Keratinocyte (primary cell): ENCODE results near the gene SEC61A2. TPM values are rescaled to one million over a fixed set of nuclear protein-coding genes. Genes with fewer than 3 reads are reported as not detected.

Experiments used
- DNase-seq: peaks from one replicate; pipeline ENCODE4 v3.0.0-alpha.2; 2011; ENCODE audit warnings: low read depth, missing footprints, low spot score
- FAIRE-seq: peaks from 2 replicates; lab custom pipeline; 2011; peaks lifted over from hg19 to GRCh38; lab: Jason Lieb, UNC
- H2AFZ ChIP-seq: 2 replicates; pipeline ENCODE4 v1.6.0; 2012; ENCODE audit warnings: low read length, control low read depth, inconsistent platforms; ENCODE audit not compliant: control insufficient read depth
- H3K27ac ChIP-seq: 2 replicates; pipeline ENCODE4 v1.5.1; 2011; ENCODE audit warnings: low read length; ENCODE audit not compliant: control insufficient read depth, insufficient read depth
- H3K27me3 ChIP-seq: 3 replicates; pipeline ENCODE4 v1.6.0; 2011; ENCODE audit warnings: low read length; ENCODE audit not compliant: control insufficient read depth, insufficient read depth; ENCODE audit errors: extremely low read depth
- H3K36me3 ChIP-seq, 2 experiments: 2 replicates in 1 of 2; 3 replicates in 1 of 2; pipeline ENCODE4 v1.5.1; 2011; ENCODE audit warnings: low read length in 2 of 2, mild to moderate bottlenecking in 1 of 2; ENCODE audit not compliant: control insufficient read depth in 2 of 2, insufficient read depth in 2 of 2; ENCODE audit errors: extremely low read depth in 1 of 2
- H3K4me1 ChIP-seq: 3 replicates; pipeline ENCODE4 v1.5.1; 2011; ENCODE audit warnings: low read length; ENCODE audit not compliant: control insufficient read depth, insufficient read depth; ENCODE audit errors: extremely low read depth
- H3K4me2 ChIP-seq: 3 replicates; pipeline ENCODE4 v1.6.0; 2011; ENCODE audit warnings: low read depth, low read length; ENCODE audit not compliant: control insufficient read depth, insufficient read depth; ENCODE audit errors: extremely low read depth
- H3K4me3 ChIP-seq, 3 experiments: fragments of 200-600 bp in 1 of 3; sonication (generic) in 1 of 3; 2 replicates in 2 of 3; 3 replicates in 1 of 3; pipeline ENCODE4 v1.5.1; 2011 to 2016; ENCODE audit warnings: low read length in 3 of 3, mild to moderate bottlenecking in 3 of 3, control low read depth in 2 of 3, inconsistent platforms in 1 of 3, low read depth in 1 of 3, mixed read lengths in 1 of 3, mixed run types in 1 of 3, moderate library complexity in 1 of 3; ENCODE audit not compliant: control insufficient read depth in 2 of 3, insufficient read depth in 2 of 3; ENCODE audit errors: extremely low read depth in 1 of 3
- H3K79me2 ChIP-seq: 2 replicates; pipeline ENCODE4 v1.6.0; 2012; ENCODE audit warnings: low read length; ENCODE audit not compliant: control insufficient read depth, insufficient read depth
- H3K9ac ChIP-seq: 3 replicates; pipeline ENCODE4 v1.6.0; 2011; ENCODE audit warnings: low read length; ENCODE audit not compliant: control insufficient read depth, insufficient read depth; ENCODE audit errors: extremely low read depth
- H3K9me1 ChIP-seq: 3 replicates; pipeline ENCODE4 v1.6.0; 2011; ENCODE audit warnings: low read length; ENCODE audit not compliant: control insufficient read depth, insufficient read depth; ENCODE audit errors: extremely low read depth
- H3K9me3 ChIP-seq: 2 replicates; pipeline ENCODE4 v1.5.1; 2012; ENCODE audit warnings: low read depth, low read length; ENCODE audit not compliant: control insufficient read depth
- H4K20me1 ChIP-seq: 3 replicates; pipeline ENCODE4 v1.6.0; 2011; ENCODE audit warnings: low read length; ENCODE audit not compliant: control insufficient read depth, insufficient read depth; ENCODE audit errors: extremely low read depth
- CTCF ChIP-seq, 3 experiments: IDR thresholded peaks in 1 of 3; conservative IDR thresholded peaks in 1 of 3; optimal IDR thresholded peaks in 1 of 3; 2 replicates in 2 of 3; 3 replicates in 1 of 3; pipeline versions ENCODE3 to v1.5.1; 2011; ENCODE audit warnings: low read length in 3 of 3, mild to moderate bottlenecking in 3 of 3, moderate library complexity in 2 of 3, control low read depth in 1 of 3, inconsistent platforms in 1 of 3; ENCODE audit not compliant: insufficient read depth in 2 of 3; ENCODE audit errors: extremely low read depth in 1 of 3
- EZH2 ChIP-seq: IDR thresholded peaks from one replicate; pipeline ENCODE4 v1.6.1; 2012; ENCODE audit warnings: inconsistent platforms, mild to moderate bottlenecking, low read length, moderate library complexity
- dilution Hi-C: fragments of 300-500 bp; cut with MboI; formaldehyde crosslinking; loops from one replicate; pipeline ENCODE4 v1.7.0; 2020; ENCODE audit warnings: low sequenced_read_pairs; ENCODE audit not compliant: extremely low pct_ligation_motif_present
- polyA plus RNA-seq, 5 experiments: library from polyadenylated mRNA; depleted of rRNA in 3 of 5; stranded (reverse) in 3 of 5; stranded (forward) in 1 of 5; unstranded in 1 of 5; fragments of >200 nt; gene quantifications; 1 replicate in 1 of 5; 2 replicates in 3 of 5; 3 replicates in 1 of 5; pipeline versions ENCODE4 v1.2.1 to v1.2.3, GENCODE V29; 2011 to 2012; ENCODE audit warnings: missing spikeins in 2 of 5, low read depth in 1 of 5, low replicate concordance in 1 of 5

SEC61A2 gene
- polyA plus RNA-seq, 1 donor (not counting 4 experiments of a cell fraction or from before 2014, with no cell fraction given) = 13.7 TPM

GRCh38 chr10:12189426-12189825 is 59.9 kb downstream of the SEC61A2 start:
- Histone ChIP-seq H3K36me3 (peaks cover 6 to 8% of the 10 kb centered on the region in 2 experiments), H3K4me2 (no peak overlapping the region), H3K9ac (no peak overlapping the region), H2AFZ (no peak overlapping the region), H3K9me1 (no peaks in the 10 kb centered on the region), H3K9me3 (no peaks in the 10 kb centered on the region), H3K4me1 (peaks cover 13% of the 10 kb centered on the region), H3K4me3 (no peak overlapping the region), H3K27ac (no peak overlapping the region), H3K27me3 (no peaks in the 10 kb centered on the region), H4K20me1 (peaks cover 3% of the 10 kb centered on the region), H3K79me2 (peaks cover 72% of the 10 kb centered on the region)
- dilution Hi-C loops = no loop called here
- no peak for TF ChIP-seq EZH2
- no peak for TF ChIP-seq CTCF (optimal IDR thresholded peaks at IDR 0.05 in 1 of 3, IDR thresholded peaks at IDR 0.05 in 1 of 3, conservative IDR thresholded peaks at IDR 0.05 in 1 of 3; ENCODE audit: extremely low read depth in 1 of 3, insufficient read depth in 2 of 3, low read length in 3 of 3)
- no peak for FAIRE-seq
- DNase-seq = no peak

GRCh38 chr10:12191715-12192114 is 62.2 kb downstream of the SEC61A2 start:
- H3K4me1 ChIP-seq = peaks cover 13% of the 10 kb centered on the region
- H3K9ac ChIP-seq = no peak overlapping the region
- H3K4me2 ChIP-seq = no peak overlapping the region
- FAIRE-seq (no peak), DNase-seq (no peak)
- H4K20me1 ChIP-seq = peaks cover 3% of the 10 kb centered on the region
- H3K27ac ChIP-seq = no peak overlapping the region
- no peak overlapping the region for H3K4me3 ChIP-seq
- H3K9me1 ChIP-seq = no peaks in the 10 kb centered on the region
- TF ChIP-seq CTCF (optimal IDR thresholded peaks at IDR 0.05 in 1 of 3, IDR thresholded peaks at IDR 0.05 in 1 of 3, conservative IDR thresholded peaks at IDR 0.05 in 1 of 3; ENCODE audit: extremely low read depth in 1 of 3, insufficient read depth in 2 of 3, low read length in 3 of 3) = no peak
- no peak for TF ChIP-seq EZH2
- H3K9me3 ChIP-seq = no peaks in the 10 kb centered on the region
- no peak overlapping the region for H2AFZ ChIP-seq
- no peaks in the 10 kb centered on the region for H3K27me3 ChIP-seq
- dilution Hi-C loops = no loop called here
- peaks cover 92% of the 10 kb centered on the region for H3K79me2 ChIP-seq
- peaks cover 4 to 6% of the 10 kb centered on the region in 2 experiments for H3K36me3 ChIP-seq
